Mesenteric fat pad (tissue), 1 donor: Measurements from ENCODE around the gene ZNF740. TPM values are rescaled to one million over a fixed set of nuclear protein-coding genes. Genes with fewer than 3 reads are reported as not detected.
"Not testable (repeated sequence)": the region's sequence is repeated elsewhere in the genome, so short reads cannot be mapped to it uniquely, and the experiment has no call there.

Source experiments
- DNase-seq: peaks from one replicate; pipeline ENCODE4 v3.0.0-alpha.2; 2020; ENCODE audit warnings: low spot score
- long read RNA-seq: library from polyadenylated mRNA; unstranded; transcript quantifications from one replicate; pipeline ENCODE4 v2.0.0, GENCODE V29; 2020
- total RNA-seq: library from RNA; stranded (reverse); fragmentation: NEBNext Ultra II Directional; extraction: Animal tissue kit (Norgen Biotek cat#: 25700); gene quantifications from one replicate; pipeline ENCODE4 v1.2.1, GENCODE V29; 2021
- donor health status: DM: yes; HTN: yes; CAD: no.

Gene ZNF740
- 39.7 TPM for total RNA-seq
- long read RNA-seq, full-length matches to known transcripts = 2 of 12 reads
- long read RNA-seq, partial matches to known transcripts = 4 of 12 reads
- long read RNA-seq, other reads (novel, unspliced or antisense) = 6 of 12 reads

- peak; percentile 99 for DNase-seq
Observed at GRCh38 chr12:53180220-53180930, at the start of gene ZNF740, which contains the start of gene CSAD. Gene ZNF740, plus strand, starts transcription at chr12:53180722. Its CDS starts 1,262 bp downstream, at chr12:53181984. Gene CSAD, minus strand, starts transcription at chr12:53180925. Its CDS starts 7,455 bp downstream, at chr12:53173470.

- no peak for DNase-seq
Observed at GRCh38 chr12:53131844-53132243, 48.7 kb upstream of the ZNF740 start.

- DNase-seq = peak; percentile 35
Observed at GRCh38 chr12:53133722-53134121, 46.8 kb upstream of the ZNF740 start.

GRCh38 chr12:53143355-53143754 lies 37.2 kb upstream of the ZNF740 start:
- no peak for DNase-seq

- DNase-seq = peak; percentile 69
Observed at GRCh38 chr12:53145383-53146260, 34.9 kb upstream of the ZNF740 start.

DNA sequence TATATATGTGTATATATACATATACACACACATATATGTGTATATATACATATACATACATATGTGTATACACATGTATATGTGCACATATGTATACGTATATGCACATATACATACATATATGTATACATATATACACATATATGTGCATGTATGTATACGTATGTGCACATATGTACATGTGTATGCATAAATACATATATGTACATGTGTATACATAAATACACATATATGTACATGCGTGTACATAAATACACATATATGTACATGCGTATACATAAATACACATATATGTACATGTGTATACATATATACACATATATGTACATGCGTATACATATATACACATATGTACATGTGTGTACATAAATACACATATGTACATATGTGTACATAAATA lies 33.3 kb upstream of the ZNF740 start:
- no peak for DNase-seq

GRCh38 chr12:53147653-53148052 lies 32.9 kb upstream of the ZNF740 start:
- DNase-seq = no peak

GRCh38 chr12:53151039-53151438 lies 29.5 kb upstream of the ZNF740 start:
- peak; percentile 28 for DNase-seq

DNA sequence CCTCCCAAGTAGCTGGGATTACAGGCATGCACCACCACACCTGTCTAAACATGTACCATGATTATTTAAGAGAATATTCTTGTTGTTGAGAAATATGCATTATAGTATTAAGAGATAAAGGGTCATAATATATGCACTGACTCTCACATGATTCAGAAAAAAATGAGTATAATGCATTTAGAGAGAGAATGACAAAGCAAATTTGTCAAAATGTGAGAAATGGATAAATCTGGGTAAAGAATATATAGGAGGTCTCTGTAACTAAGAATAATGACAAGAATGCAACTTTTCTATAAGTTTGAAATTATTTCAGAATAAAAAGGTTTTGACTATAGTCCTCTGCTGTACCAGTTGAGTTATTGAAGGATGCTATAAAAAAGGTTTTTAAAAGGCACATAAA lies 28.1 kb upstream of the ZNF740 start:
- no peak for DNase-seq

GRCh38 chr12:53159195-53159839 lies 21.2 kb upstream of the ZNF740 start:
- DNase-seq = peak; percentile 90

DNA sequence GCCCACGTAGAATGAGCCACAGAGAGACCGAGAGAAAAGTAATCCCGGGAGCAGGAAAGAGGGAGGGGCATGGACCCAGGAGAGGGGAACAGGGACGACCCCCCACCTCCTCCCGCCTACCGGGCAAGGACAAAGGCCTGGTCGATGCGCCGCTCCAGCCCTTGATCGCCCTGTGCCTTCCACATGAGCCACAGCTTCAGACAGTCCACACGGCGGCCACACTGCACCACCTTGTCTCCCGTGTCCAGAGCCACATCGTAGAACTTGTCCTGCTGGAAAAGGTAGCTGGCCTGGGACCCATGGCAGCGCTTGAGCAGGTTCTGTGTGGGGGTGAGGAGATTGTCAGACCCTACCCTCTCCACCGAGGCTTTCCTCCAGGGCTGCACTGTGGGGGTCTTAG lies 20.5 kb upstream of the ZNF740 start:
- peak; percentile 49 for DNase-seq

- DNase-seq = no peak
Observed at GRCh38 chr12:53160673-53161072, 19.8 kb upstream of the ZNF740 start.

- DNase-seq = no peak
Observed at GRCh38 chr12:53161119-53161911, 19.2 kb upstream of the ZNF740 start.

GRCh38 chr12:53163008-53163407 lies 17.5 kb upstream of the ZNF740 start:
- not testable (repeated sequence) for DNase-seq

- DNase-seq = no peak
Observed at GRCh38 chr12:53166837-53167236, 13.7 kb upstream of the ZNF740 start.

DNA sequence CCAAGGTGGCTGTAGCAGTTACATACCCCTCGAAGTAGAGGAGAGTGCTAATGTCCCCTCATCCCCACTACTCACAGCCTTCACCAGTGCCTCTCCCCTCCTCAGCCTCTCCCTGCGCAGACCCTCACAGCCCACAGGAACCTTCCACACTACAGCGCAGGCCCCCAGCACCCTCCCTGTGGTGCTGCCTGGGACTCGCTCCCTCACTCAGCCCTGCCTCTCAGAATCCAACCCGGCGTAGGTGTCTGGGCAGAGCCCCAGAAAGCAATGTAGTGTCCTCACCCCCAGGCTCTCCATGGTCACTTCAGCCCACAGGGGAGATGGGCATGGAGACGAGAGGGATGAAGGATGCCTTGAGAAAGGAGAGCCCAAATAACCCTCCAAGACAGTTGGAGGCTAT lies 10.9 kb upstream of the ZNF740 start:
- peak; percentile 51 for DNase-seq

DNA sequence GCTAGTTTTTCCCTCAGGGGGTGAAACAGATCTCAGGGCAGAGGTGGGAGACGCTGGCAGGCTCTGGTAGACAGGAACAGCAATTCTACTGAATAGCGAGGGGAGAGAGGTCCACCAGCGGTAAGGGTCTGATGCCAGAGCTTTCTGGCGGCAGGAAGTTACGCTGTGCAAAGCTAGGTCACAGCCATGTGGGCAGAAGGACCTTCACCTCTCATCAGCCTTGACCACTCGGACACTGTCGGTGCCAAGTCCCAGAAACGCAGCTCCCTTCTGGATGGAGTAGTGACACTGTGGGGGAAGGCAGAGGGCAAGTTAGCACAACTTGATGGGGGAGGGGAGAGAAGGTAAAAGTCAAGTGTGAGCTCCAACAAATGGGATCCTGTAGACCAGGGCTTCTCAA lies 10.3 kb upstream of the ZNF740 start:
- no peak for DNase-seq

GRCh38 chr12:53170876-53171724 lies 9.4 kb upstream of the ZNF740 start:
- DNase-seq = no peak

GRCh38 chr12:53171725-53172329 lies 8.7 kb upstream of the ZNF740 start:
- no peak for DNase-seq
